ENCODE results near the gene P2RY12.

GRCh38 chr3:151366993-151367392 is 17.6 kb downstream of the P2RY12 start:
- TF ChIP-seq EZH2phosphoT487 (IDR thresholded peaks at IDR 0.05; ENCODE audit: borderline replicate concordance), result no peak
- no peak for TF ChIP-seq CTCF (conservative IDR thresholded peaks at IDR 0.05; ENCODE audit: low read length)
